ENCODE results near the gene NEXN.

The NEXN gene

DNA sequence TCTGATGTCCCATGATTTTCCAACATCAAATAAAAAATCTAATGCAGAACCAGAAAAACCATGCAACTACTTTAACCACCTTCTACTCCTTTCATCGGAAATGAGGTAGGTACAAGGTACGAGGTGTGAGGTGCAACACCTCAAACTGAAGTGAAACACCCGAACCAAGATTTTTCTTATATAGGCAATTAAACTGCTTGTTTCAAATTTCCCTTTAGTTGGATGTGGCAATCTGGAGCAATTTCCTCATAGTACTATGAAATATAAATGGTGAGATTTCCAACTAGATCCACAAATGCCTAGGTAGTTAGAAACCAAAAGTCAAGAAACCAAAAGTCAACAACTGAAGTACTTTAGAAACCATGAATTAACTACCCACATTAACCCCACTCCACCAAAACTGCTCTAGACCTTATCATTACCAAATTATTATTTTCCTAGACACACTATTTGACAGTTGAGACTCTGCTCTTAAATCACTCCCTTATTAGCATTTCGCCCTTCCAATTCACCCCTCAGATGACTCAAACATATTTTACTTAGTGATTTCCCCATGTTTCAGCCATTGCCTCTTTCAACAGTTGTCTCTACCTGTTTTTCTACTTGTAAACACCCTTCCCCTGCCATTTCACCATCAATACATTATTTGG is 52.6 kb downstream of the NEXN start:
- Histone ChIP-seq H3K4ac (ENCODE audit: low read depth, low read length) (no peak overlapping the region), H3K9me3 (ENCODE audit: insufficient read depth, low read depth, low read length) (no peaks in the 10 kb centered on the region), H3K79me2 (ENCODE audit: control insufficient read depth, insufficient read depth, low read length, poor library complexity) (no peaks in the 10 kb centered on the region), H3K23ac (ENCODE audit: low read length) (no peak overlapping the region), H3K14ac (ENCODE audit: low read length) (no peak overlapping the region), H3K9ac (ENCODE audit: low read length) (no peak overlapping the region), H3K4me3 (ENCODE audit: low read depth, low read length) (no peak overlapping the region), H4K8ac (ENCODE audit: low read depth, low read length) (no peak overlapping the region), H3K27ac (ENCODE audit: low read depth, low read length) (no peak overlapping the region), H2AFZ (ENCODE audit: insufficient read depth, low read length, poor library complexity) (no peak overlapping the region), H3K4me2 (ENCODE audit: low read length) (no peak overlapping the region), H3K18ac (ENCODE audit: low read length) (no peak overlapping the region), H4K12ac (ENCODE audit: low read depth, low read length) (no peak overlapping the region), H4K91ac (ENCODE audit: low read depth, low read length) (no peak overlapping the region), H2BK12ac (ENCODE audit: low read length) (no peak overlapping the region), H2BK5ac (ENCODE audit: low read depth, low read length, poor library complexity) (no peak overlapping the region), H2AK5ac (ENCODE audit: low read length) (no peak overlapping the region), H3K36me3 (ENCODE audit: control insufficient read depth in 1 of 2, insufficient read depth in 2 of 2, low read length in 2 of 2) (peaks cover 2 to 8% of the 10 kb centered on the region in 2 experiments), H2BK120ac (ENCODE audit: insufficient read depth, low read length, poor library complexity) (no peak overlapping the region), H3K79me1 (ENCODE audit: low read length) (no peaks in the 10 kb centered on the region), H3K27me3 (ENCODE audit: insufficient read depth, low read length) (no peaks in the 10 kb centered on the region), H3K4me1 (ENCODE audit: control insufficient read depth in 1 of 2, insufficient read depth in 2 of 2, low read length in 2 of 2) (no peaks in the 10 kb centered on the region)
- WGBS (ENCODE audit: extremely low coverage, insufficient coverage, insufficient read length) = no CpG with 5 or more reads among the region's 4 CpGs
- no peak for DNase-seq

DNA sequence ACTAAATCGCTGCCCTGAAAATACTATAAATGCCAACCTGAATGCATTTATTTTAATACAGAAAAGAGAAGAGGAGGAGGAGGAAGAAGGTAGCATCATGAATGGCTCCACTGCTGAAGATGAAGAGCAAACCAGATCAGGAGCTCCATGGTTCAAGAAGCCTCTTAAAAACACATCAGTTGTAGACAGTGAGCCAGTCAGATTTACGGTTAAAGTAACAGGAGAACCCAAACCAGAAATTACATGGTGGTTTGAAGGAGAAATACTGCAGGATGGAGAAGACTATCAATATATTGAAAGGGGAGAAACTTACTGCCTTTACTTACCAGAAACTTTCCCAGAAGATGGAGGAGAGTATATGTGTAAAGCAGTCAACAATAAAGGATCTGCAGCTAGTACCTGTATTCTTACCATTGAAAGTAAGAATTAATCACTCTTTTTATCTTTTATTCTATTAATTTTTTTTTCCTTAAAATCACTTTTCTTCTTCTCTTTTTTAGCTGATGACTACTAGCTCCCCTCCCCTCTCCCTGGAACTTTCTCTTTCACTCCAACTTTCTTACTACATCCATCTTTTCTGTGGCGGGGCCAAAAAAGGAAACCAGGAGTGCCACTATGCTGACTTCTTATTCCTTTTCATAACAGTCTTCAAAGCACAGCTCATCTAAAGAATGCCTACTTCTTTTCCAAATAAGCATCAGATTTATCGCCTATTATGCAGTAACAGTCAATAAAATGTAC is 54.1 kb downstream of the NEXN start:
- Histone ChIP-seq H3K79me2 (ENCODE audit: control insufficient read depth, insufficient read depth, low read length, poor library complexity) (no peaks in the 10 kb centered on the region), H3K14ac (ENCODE audit: low read length) (no peak overlapping the region), H4K12ac (ENCODE audit: low read depth, low read length) (no peak overlapping the region), H3K9me3 (ENCODE audit: insufficient read depth, low read depth, low read length) (no peaks in the 10 kb centered on the region), H3K4me1 (ENCODE audit: control insufficient read depth in 1 of 2, insufficient read depth in 2 of 2, low read length in 2 of 2) (no peaks in the 10 kb centered on the region), H3K4me2 (ENCODE audit: low read length) (no peak overlapping the region), H3K23ac (ENCODE audit: low read length) (no peak overlapping the region), H2BK5ac (ENCODE audit: low read depth, low read length, poor library complexity) (no peak overlapping the region), H3K4me3 (ENCODE audit: low read depth, low read length) (no peak overlapping the region), H3K9ac (ENCODE audit: low read length) (no peak overlapping the region), H2AFZ (ENCODE audit: insufficient read depth, low read length, poor library complexity) (no peak overlapping the region), H2BK120ac (ENCODE audit: insufficient read depth, low read length, poor library complexity) (no peak overlapping the region), H2AK5ac (ENCODE audit: low read length) (no peak overlapping the region), H3K4ac (ENCODE audit: low read depth, low read length) (no peak overlapping the region), H3K27me3 (ENCODE audit: insufficient read depth, low read length) (no peaks in the 10 kb centered on the region), H2BK12ac (ENCODE audit: low read length) (no peak overlapping the region), H3K18ac (ENCODE audit: low read length) (no peak overlapping the region), H3K36me3 (ENCODE audit: control insufficient read depth in 1 of 2, insufficient read depth in 2 of 2, low read length in 2 of 2) (peaks cover 2 to 8% of the 10 kb centered on the region in 2 experiments), H3K79me1 (ENCODE audit: low read length) (no peaks in the 10 kb centered on the region), H4K91ac (ENCODE audit: low read depth, low read length) (no peak overlapping the region), H3K27ac (ENCODE audit: low read depth, low read length) (no peak overlapping the region), H4K8ac (ENCODE audit: low read depth, low read length) (no peak overlapping the region)
- WGBS (ENCODE audit: extremely low coverage, insufficient coverage, insufficient read length) = no CpG with 5 or more reads among the region's 4 CpGs
- no peak for DNase-seq

DNA sequence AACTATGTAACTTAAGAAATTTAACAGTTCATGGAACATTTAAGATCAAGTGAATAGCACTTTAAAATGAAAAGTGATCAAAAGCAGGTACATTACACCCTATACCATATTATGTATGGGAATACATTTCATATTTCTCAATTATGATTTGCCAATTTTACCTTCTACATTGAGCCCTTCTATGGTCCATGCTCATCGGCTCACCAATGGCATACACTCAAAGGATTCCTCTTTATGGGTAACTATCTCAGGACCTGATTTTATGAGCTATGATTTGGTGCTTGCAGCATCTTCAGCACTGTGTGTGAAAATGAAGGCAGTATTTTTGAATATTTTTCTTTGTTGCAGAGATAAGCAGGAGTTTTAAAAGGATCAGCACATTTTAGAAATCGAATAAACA is 56.9 kb downstream of the NEXN start:
- Histone ChIP-seq H4K91ac (ENCODE audit: low read depth, low read length) (no peak overlapping the region), H3K18ac (ENCODE audit: low read length) (no peak overlapping the region), H4K12ac (ENCODE audit: low read depth, low read length) (no peak overlapping the region), H3K79me2 (ENCODE audit: control insufficient read depth, insufficient read depth, low read length, poor library complexity) (no peaks in the 10 kb centered on the region), H3K36me3 (ENCODE audit: control insufficient read depth in 1 of 2, insufficient read depth in 2 of 2, low read length in 2 of 2) (peaks cover 4 to 14% of the 10 kb centered on the region in 2 experiments), H2BK5ac (ENCODE audit: low read depth, low read length, poor library complexity) (no peak overlapping the region), H2BK12ac (ENCODE audit: low read length) (no peak overlapping the region), H3K79me1 (ENCODE audit: low read length) (no peaks in the 10 kb centered on the region), H3K23ac (ENCODE audit: low read length) (no peak overlapping the region), H2AK5ac (ENCODE audit: low read length) (no peak overlapping the region), H2BK120ac (ENCODE audit: insufficient read depth, low read length, poor library complexity) (no peak overlapping the region), H3K14ac (ENCODE audit: low read length) (no peak overlapping the region), H2AFZ (ENCODE audit: insufficient read depth, low read length, poor library complexity) (no peak overlapping the region), H3K27me3 (ENCODE audit: insufficient read depth, low read length) (no peaks in the 10 kb centered on the region), H3K9ac (ENCODE audit: low read length) (no peak overlapping the region), H3K4me2 (ENCODE audit: low read length) (no peak overlapping the region), H3K4me1 (ENCODE audit: control insufficient read depth in 1 of 2, insufficient read depth in 2 of 2, low read length in 2 of 2) (no peaks in the 10 kb centered on the region), H3K27ac (ENCODE audit: low read depth, low read length) (no peak overlapping the region), H4K8ac (ENCODE audit: low read depth, low read length) (no peak overlapping the region), H3K4me3 (ENCODE audit: low read depth, low read length) (no peak overlapping the region), H3K9me3 (ENCODE audit: insufficient read depth, low read depth, low read length) (no peaks in the 10 kb centered on the region), H3K4ac (ENCODE audit: low read depth, low read length) (no peak overlapping the region)
- DNase-seq = no peak
- WGBS (ENCODE audit: extremely low coverage, insufficient coverage, insufficient read length) = no CpG with 5 or more reads among the region's 2 CpGs

DNA sequence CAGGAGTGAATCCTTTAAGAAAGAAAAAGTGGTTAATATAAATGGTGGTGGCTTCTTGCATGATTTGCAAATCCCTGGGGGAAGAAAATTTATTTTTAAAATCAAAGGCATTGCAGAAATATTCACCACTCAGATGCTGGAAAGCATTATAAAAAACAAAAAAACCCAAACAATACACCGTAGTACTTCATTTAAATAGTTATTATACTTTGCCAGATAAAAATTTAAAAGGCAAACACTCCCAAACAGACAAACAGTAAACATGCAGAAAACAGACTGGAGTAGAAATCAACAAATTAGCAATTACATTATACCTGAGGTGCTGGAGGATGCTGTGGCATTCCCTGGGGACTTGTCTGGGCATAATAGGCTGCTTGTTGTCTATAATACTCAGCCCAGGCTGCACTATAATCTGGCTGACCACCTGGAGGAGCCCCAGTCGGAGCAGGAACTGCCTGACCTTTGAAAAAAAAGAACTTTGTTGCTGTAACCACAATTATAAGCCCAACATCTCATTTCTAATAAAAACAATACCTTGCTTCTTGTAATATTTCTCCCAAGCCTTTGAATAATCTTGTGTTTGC is 60.5 kb downstream of the NEXN start:
- H3K79me2 ChIP-seq (ENCODE audit: control insufficient read depth, insufficient read depth, low read length, poor library complexity) = no peaks in the 10 kb centered on the region
- no peak overlapping the region for H4K8ac ChIP-seq (ENCODE audit: low read depth, low read length)
- no peak overlapping the region for H2AFZ ChIP-seq (ENCODE audit: insufficient read depth, low read length, poor library complexity)
- H3K36me3 ChIP-seq (ENCODE audit: control insufficient read depth in 1 of 2, insufficient read depth in 2 of 2, low read length in 2 of 2) = peaks cover 12 to 25% of the 10 kb centered on the region in 2 experiments
- H4K12ac ChIP-seq (ENCODE audit: low read depth, low read length) = no peak overlapping the region
- no peak overlapping the region for H4K91ac ChIP-seq (ENCODE audit: low read depth, low read length)
- H3K27me3 ChIP-seq (ENCODE audit: insufficient read depth, low read length) = no peaks in the 10 kb centered on the region
- H3K4ac ChIP-seq (ENCODE audit: low read depth, low read length) = no peak overlapping the region
- no peaks in the 10 kb centered on the region for H3K79me1 ChIP-seq (ENCODE audit: low read length)
- DNase-seq = no peak
- no peak overlapping the region for H3K27ac ChIP-seq (ENCODE audit: low read depth, low read length)
- no peak overlapping the region for H3K4me2 ChIP-seq (ENCODE audit: low read length)
- no peak overlapping the region for H3K4me3 ChIP-seq (ENCODE audit: low read depth, low read length)
- H3K18ac ChIP-seq (ENCODE audit: low read length) = no peak overlapping the region
- WGBS (ENCODE audit: extremely low coverage, insufficient coverage, insufficient read length) = no CpG with 5 or more reads among the region's 2 CpGs
- H2BK5ac ChIP-seq (ENCODE audit: low read depth, low read length, poor library complexity) = no peak overlapping the region
- no peaks in the 10 kb centered on the region for H3K4me1 ChIP-seq (ENCODE audit: control insufficient read depth in 1 of 2, insufficient read depth in 2 of 2, low read length in 2 of 2)
- no peaks in the 10 kb centered on the region for H3K9me3 ChIP-seq (ENCODE audit: insufficient read depth, low read depth, low read length)
- H3K9ac ChIP-seq (ENCODE audit: low read length) = no peak overlapping the region
- H2BK120ac ChIP-seq (ENCODE audit: insufficient read depth, low read length, poor library complexity) = no peak overlapping the region
- no peak overlapping the region for H2AK5ac ChIP-seq (ENCODE audit: low read length)
- H2BK12ac ChIP-seq (ENCODE audit: low read length) = no peak overlapping the region
- H3K23ac ChIP-seq (ENCODE audit: low read length) = no peak overlapping the region
- no peak overlapping the region for H3K14ac ChIP-seq (ENCODE audit: low read length)
